GM23338 (cell line): Measurements from ENCODE around the gene TCF12. TPM values are rescaled to one million over a fixed set of nuclear protein-coding genes. Genes with fewer than 3 reads are reported as not detected.

ENCODE experiments used
- ATAC-seq: fragments of 200-7000 bp; cut with Tn5 transposase; 3 replicates; pipeline ENCODE4 v1.9.1; 2020
- DNase-seq: peaks from one replicate; pipeline ENCODE4 v3.0.0-alpha.2; 2015; ENCODE audit warnings: low spot score
- H2AFZ ChIP-seq: fragments of 200-600 bp; sonication (generic); 2 replicates; pipeline ENCODE4 v1.8.0; 2016; ENCODE audit warnings: antibody characterized with exemption, mild to moderate bottlenecking, moderate library complexity
- H3F3A ChIP-seq: fragments of 200-600 bp; sonication (generic); replicated peaks from 2 replicates; pipeline ENCODE4 v1.8.0; 2017; ENCODE audit warnings: antibody characterized with exemption, mixed run types, low read depth
- H3K27ac ChIP-seq: fragments of 200-600 bp; sonication (generic); 2 replicates; pipeline ENCODE4 v1.6.1; 2016; ENCODE audit warnings: low read depth
- H3K27me3 ChIP-seq: fragments of 200-600 bp; sonication (generic); 2 replicates; pipeline ENCODE4 v1.8.0; 2016; ENCODE audit warnings: mild to moderate bottlenecking, mixed run types, moderate library complexity; ENCODE audit not compliant: insufficient read depth
- H3K36me3 ChIP-seq: fragments of 200-600 bp; sonication (generic); 2 replicates; pipeline ENCODE4 v1.8.0; 2016; ENCODE audit warnings: mild to moderate bottlenecking; ENCODE audit not compliant: insufficient read depth
- H3K4me1 ChIP-seq: fragments of 200-600 bp; sonication (generic); 2 replicates; pipeline ENCODE4 v1.8.0; 2016; ENCODE audit warnings: mild to moderate bottlenecking, moderate library complexity; ENCODE audit not compliant: insufficient read depth
- H3K4me2 ChIP-seq: fragments of 200-600 bp; sonication (generic); 2 replicates; pipeline ENCODE4 v1.7.1; 2017; ENCODE audit warnings: mixed run types
- H3K4me3 ChIP-seq: fragments of 200-600 bp; sonication (generic); 2 replicates; pipeline ENCODE4 v1.6.1; 2016; ENCODE audit warnings: mixed run types
- H3K79me2 ChIP-seq: fragments of 200-600 bp; sonication (generic); replicated peaks from 2 replicates; pipeline ENCODE4 v1.8.0; 2017; ENCODE audit warnings: mild to moderate bottlenecking; ENCODE audit not compliant: insufficient read depth
- H3K9me2 ChIP-seq: fragments of 200-600 bp; sonication (generic); 2 replicates; pipeline ENCODE4 v1.8.0; 2017; ENCODE audit not compliant: insufficient read depth
- H4K20me1 ChIP-seq: fragments of 200-600 bp; sonication (generic); replicated peaks from 2 replicates; pipeline ENCODE4 v1.8.0; 2017; ENCODE audit warnings: mild to moderate bottlenecking; ENCODE audit not compliant: insufficient read depth
- H3K27ac Mint-ChIP-seq: 2 replicates; pipeline ENCODE4 v1.8.0; 2020; ENCODE audit warnings: inconsistent platforms, mild to moderate bottlenecking, moderate library complexity, mixed read lengths
- H3K27me3 Mint-ChIP-seq: 3 replicates; pipeline ENCODE4 v1.8.0; 2022; ENCODE audit warnings: low read depth, mild to moderate bottlenecking, moderate library complexity, mixed read lengths, inconsistent platforms; ENCODE audit not compliant: insufficient read depth, poor library complexity
- H3K36me3 Mint-ChIP-seq: 3 replicates; pipeline ENCODE4 v1.8.0; 2021; ENCODE audit warnings: low read depth, mild to moderate bottlenecking, inconsistent platforms, moderate library complexity, mixed read lengths
- H3K4me1 Mint-ChIP-seq: 3 replicates; pipeline ENCODE4 v1.8.0; 2020; ENCODE audit warnings: mild to moderate bottlenecking, inconsistent platforms, mixed read lengths
- H3K4me3 Mint-ChIP-seq: 3 replicates; pipeline ENCODE4 v1.8.0; 2021; ENCODE audit warnings: moderate library complexity, mild to moderate bottlenecking, inconsistent platforms, mixed read lengths
- H3K9me3 Mint-ChIP-seq: 3 replicates; pipeline ENCODE4 v1.8.0; 2020; ENCODE audit warnings: moderate library complexity, mild to moderate bottlenecking, inconsistent platforms, mixed read lengths
- ETS1 ChIP-seq: IDR thresholded peaks from 2 replicates; pipeline ENCODE4 v1.6.1; 2016; ENCODE audit warnings: antibody characterized with exemption
- EZH2 ChIP-seq: fragments of 200-600 bp; sonication (generic); IDR thresholded peaks from one replicate; pipeline ENCODE4 v1.8.0; 2017; ENCODE audit warnings: antibody characterized with exemption, mild to moderate bottlenecking, low read depth; ENCODE audit not compliant: unreplicated experiment
- EZH2phosphoT487 ChIP-seq: fragments of 200-600 bp; sonication (generic); IDR thresholded peaks from one replicate; pipeline ENCODE4 v1.8.1; 2018; ENCODE audit warnings: antibody characterized with exemption; ENCODE audit not compliant: unreplicated experiment
- JUNB ChIP-seq: IDR thresholded peaks from one replicate; pipeline ENCODE4 v1.6.1; 2016; ENCODE audit warnings: antibody characterized with exemption; ENCODE audit not compliant: unreplicated experiment
- STAT1 ChIP-seq: IDR thresholded peaks from one replicate; pipeline ENCODE4 v1.6.1; 2016; ENCODE audit warnings: antibody characterized with exemption; ENCODE audit not compliant: unreplicated experiment
- ZNF462 ChIP-seq: fragments of 250-450 bp; sonication (Bioruptor Pico); IDR thresholded peaks from 2 replicates; pipeline ENCODE4 v1.5.0; 2020; ENCODE audit warnings: mild to moderate bottlenecking, moderate library complexity
- polyA plus RNA-seq: library from polyadenylated mRNA; unstranded; fragments of >200 nt; fragmentation: Nextera tagmentation; extraction: Ambion mirVana; gene quantifications from 2 replicates; pipeline ENCODE4 v1.2.1, GENCODE V29; 2016
- total RNA-seq: library from RNA; depleted of rRNA; stranded (reverse); fragments of >200 nt; shearing (Covaris generic); gene quantifications from 2 replicates; pipeline ENCODE4 v1.2.3, GENCODE V29; 2014

TCF12 gene
- total and polyA plus RNA-seq, 2 experiments from 2014 or later, result 27.6 to 104 TPM

- Histone ChIP-seq H3K4me2 (no peak overlapping the region), H3K27me3 (no peaks in the 10 kb centered on the region), H2AFZ (no peak overlapping the region), H3K9me2 (no peaks in the 10 kb centered on the region), H3F3A (no peaks in the 10 kb centered on the region), H4K20me1 (peaks cover 43% of the 10 kb centered on the region), H3K4me1 (peaks cover 42% of the 10 kb centered on the region), H3K4me3 (no peak overlapping the region), H3K36me3 (no peaks in the 10 kb centered on the region), H3K79me2 (peaks cover 100% of the 10 kb centered on the region), H3K27ac (no peak overlapping the region)
- no peaks in the 10 kb centered on the region; the same call in 2 of the 3 replicates for H3K36me3 Mint-ChIP-seq
- H3K9me3 Mint-ChIP-seq, result no peaks in the 10 kb centered on the region
- H3K4me1 Mint-ChIP-seq, result peaks cover 37% of the 10 kb centered on the region
- no peak overlapping the region for H3K27ac Mint-ChIP-seq
- ATAC-seq, result no peak
- DNase-seq, result no peak
- H3K27me3 Mint-ChIP-seq, result peaks cover 7% of the 10 kb centered on the region
- H3K4me3 Mint-ChIP-seq, result no peak overlapping the region
- TF ChIP-seq ETS1 (no peak), ZNF462 (CRISPR knock-in tag) (no peak), EZH2phosphoT487 (no peak), EZH2 (no peak), STAT1 (no peak), JUNB (no peak)
Measured at GRCh38 chr15:57032338-57032737, 113.9 kb downstream of the TCF12 start.
